GM18520 (cell line): ENCODE results near the gene NCKAP5L.
"Not testable (repeated sequence)": the region's sequence is repeated elsewhere in the genome, so short reads cannot be mapped to it uniquely, and the experiment has no call there.

ENCODE experiments used
- ATAC-seq: cut with Tn5 transposase; IDR thresholded peaks from one replicate; pipeline ENCODE4 v1.9.1; 2021; ENCODE audit not compliant: unreplicated experiment

The NCKAP5L gene

DNA sequence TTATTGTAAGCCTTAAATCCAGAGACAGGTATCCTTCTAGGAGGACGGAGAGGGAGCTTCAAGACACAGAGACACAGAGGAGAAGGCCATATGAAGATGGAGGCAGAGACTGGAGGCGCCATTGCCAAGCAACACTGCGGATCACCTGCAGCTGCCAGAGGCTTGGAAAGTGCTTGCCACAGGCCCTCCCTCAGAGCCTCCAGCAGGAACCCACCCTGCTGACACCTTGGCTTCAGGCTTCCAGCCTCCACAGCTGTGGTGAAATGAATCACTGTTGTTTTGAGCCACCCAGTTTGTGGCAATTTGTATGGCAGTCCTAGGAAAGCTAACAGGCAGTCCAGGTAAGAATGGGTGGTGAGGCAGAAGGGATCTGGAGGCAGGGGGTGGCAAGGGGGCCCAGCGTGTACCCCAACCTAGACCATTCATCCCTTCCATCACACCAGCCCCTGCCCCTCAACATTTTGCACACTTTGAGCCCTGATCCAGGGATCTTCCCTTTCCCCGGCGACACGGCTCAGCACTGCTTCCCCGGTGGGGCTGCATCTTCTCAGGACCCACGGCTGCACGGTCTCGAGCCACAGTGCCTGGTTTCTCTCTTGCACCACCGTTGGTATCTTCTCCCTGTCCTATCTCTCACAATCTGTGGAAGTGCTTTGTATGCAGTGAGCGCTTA is 37.0 kb upstream of the NCKAP5L start:
- ATAC-seq: no peak

GRCh38 chr12:49864798-49865090 is 36.5 kb upstream of the NCKAP5L start:
- ATAC-seq: no peak

GRCh38 chr12:49863946-49864797 is 36.0 kb upstream of the NCKAP5L start:
- no peak for ATAC-seq

DNA sequence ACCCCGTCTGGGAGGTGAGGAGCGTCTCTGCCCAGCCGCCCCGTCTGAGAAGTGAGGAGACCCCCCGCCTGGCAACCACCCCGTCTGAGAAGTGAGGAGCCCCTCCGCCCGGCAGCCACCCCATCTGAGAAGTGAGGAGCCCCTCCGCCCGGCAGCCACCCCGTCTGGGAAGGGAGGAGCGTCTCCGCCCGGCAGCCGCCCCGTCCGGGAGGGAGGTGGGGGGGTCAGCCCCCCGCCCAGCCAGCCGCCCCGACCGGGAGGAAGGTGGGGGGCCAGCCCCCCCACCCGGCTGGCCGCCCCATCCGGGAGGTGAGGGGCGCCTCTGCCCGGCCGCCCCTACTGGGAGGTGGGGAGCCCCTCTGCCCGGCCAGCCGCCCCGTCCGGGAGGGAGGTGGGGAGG is 32.7 kb upstream of the NCKAP5L start:
- ATAC-seq: not testable (repeated sequence)

DNA sequence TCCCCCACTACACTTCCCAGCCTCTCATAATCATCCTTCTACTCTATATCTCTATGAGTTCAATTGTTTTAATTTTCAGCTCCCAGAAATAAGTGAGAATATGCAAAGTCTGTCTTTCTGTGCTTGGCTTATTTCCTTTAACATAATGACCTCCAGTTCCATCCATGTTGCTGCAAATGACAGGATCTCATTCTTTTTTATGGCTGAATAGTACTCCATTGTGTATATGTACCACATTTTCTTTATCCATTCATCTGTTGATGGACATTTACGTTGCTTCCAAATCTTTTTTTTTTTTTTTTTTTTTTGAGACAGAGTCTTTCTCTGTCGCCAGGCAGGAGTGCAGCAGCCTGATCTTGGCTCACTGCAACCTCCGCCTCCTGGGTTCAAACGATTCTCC is 27.7 kb upstream of the NCKAP5L start:
- ATAC-seq: not testable (repeated sequence)

- ATAC-seq: no peak
Observed at GRCh38 chr12:49854976-49855375, 26.8 kb upstream of the NCKAP5L start.

- no peak for ATAC-seq
Observed at GRCh38 chr12:49853671-49854070, 25.5 kb upstream of the NCKAP5L start.

GRCh38 chr12:49847161-49847560 is 18.9 kb upstream of the NCKAP5L start:
- ATAC-seq: no peak

- ATAC-seq: no peak
Observed at GRCh38 chr12:49846032-49846431, 17.8 kb upstream of the NCKAP5L start.

GRCh38 chr12:49843876-49844437 is 15.7 kb upstream of the NCKAP5L start:
- ATAC-seq: no peak

DNA sequence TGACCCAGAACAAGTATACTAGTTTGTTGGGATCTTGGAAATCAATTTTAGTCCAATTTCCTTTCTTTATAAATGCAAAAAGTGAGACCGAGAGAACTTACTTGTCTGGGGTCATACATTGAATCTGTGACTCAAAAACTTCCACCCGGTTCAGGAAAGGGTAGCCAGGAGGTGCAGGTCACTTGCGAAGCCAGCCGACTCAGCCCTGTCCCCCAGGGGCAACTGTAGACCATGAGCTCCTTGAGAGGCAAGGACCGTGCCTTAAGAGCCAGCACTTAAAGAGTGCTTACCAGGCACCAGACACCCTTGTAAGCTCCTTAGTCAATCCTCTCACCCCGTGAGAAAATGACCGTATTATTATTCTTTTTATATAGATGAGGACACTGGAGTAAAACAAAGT is 15.2 kb upstream of the NCKAP5L start:
- no peak for ATAC-seq

DNA sequence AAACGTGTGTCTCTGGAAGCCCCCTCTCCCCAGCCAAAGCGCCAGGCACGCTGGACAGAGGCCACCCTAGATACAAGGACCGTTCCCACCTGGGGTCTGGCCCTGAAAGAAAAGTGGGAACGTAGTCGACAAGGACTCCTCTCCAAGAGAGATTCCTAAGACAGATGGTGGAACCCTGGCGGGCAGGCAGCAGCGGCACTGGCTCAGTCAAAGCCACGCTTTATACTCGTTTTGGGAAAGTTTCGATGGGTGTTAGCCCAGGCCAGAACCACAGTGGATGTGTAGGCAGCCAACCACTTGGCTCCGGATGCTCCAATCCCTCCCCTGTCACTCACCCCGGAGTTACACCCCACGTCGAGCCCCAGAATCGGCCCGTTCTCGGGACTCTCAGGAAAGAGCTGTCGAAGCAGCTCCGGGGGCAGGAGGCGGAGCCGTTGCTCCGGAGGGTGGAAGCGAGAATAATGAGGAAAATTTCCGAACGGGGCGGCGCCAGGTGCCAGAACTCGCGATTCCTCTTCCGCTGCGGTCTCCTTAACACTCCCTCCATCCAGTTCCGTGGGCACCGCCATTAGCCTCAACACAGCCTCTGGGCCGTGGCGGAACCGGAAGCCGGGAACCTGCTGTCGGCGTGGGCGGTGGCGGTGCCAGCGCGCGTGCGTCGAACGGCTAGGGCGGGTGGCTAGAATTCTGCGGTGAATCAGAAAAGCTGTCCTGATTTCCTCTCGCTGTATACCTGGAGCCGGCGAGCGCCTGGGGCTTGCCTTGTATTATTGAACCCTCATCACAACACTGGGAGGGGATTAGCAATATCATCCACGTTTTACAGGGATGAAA is 14.5 kb upstream of the NCKAP5L start, which contains the start of gene BCDIN3D:
TSS of gene BCDIN3D (minus strand) at position 588 of the 834 bp plus-strand sequence. CDS start at position 569, 19 bp downstream.
- ATAC-seq: peak; percentile 75

- ATAC-seq: no peak
Observed at GRCh38 chr12:49838973-49839633, 10.9 kb upstream of the NCKAP5L start.

GRCh38 chr12:49832836-49833421 is 4.7 kb upstream of the NCKAP5L start:
- ATAC-seq: no peak

- ATAC-seq: no peak
Observed at GRCh38 chr12:49831717-49832116, 3.5 kb upstream of the NCKAP5L start.

DNA sequence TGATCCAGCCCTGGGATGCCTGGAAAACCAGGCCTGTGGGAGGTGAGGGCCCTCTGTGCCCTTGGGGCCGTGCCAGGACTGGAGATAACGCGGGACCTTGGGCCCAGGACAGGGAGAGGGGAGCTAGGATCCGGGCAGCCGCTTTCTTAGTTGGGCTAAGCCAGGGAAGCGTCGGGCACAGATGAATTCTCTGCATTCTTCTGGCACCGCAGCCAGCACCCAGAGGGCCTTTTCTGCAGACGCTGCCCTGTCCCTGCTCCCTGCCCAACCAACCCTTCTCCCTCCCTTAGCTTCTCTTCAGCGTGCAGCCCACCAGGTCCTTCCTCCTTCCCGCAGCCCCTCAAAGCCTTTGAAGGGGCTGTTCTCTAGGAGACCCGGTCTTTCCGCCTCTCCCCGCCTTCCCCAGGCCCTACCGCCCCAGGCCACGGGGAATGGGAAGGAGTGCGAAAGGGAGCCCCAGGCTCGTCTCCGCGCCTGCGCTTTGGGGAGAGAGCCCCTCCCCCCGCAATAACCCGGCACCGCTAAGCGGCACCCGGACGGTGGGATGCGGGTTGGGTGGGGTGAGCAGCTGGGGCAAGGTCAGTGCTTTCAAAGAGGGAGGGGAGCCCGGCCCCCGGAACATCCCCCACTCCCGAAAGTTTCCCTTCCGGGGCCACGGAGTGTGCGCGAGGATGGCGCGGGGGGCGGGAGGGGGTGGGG is 663 bp downstream of the NCKAP5L start:
- no peak for ATAC-seq

DNA sequence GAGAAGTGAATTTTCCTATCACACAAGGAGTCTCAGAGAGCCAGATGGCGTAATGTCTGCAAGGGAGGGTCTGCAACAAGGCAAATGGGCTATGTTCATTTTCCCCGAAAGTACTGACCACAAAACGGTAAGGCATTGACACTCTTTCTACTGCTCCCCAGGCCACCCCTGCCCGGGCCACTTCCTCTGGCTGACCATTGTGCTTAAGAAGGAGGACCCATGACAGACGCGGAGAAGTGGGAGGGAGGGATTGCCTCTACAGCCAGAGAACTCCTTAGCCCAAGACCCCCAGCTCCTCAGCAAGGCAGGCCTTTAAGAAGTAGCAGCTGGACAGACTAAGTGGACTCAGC is 1.2 kb downstream of the NCKAP5L start:
- no peak for ATAC-seq

DNA sequence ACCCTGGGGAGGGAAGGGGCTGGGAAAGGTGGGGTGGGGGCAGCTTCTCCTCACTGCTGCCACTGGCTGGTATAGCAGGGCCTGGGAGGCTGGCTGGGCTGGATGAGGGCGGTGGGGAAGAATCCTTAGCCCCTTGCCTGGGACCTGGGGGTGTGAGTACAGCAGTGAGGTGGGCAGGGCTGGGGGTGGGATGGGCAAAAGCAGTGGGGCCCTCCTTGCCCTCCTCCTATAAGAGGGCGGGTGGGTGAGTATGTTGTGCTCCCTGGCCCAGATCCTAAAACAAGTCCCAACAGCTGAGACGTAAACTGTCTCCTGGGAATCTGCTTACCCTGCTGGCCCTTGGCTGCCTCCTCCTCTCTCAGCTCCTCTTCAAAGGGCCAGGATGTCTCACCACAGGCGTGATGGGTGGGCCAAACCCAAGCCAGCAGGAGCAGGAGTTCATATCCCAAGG is 2.2 kb downstream of the NCKAP5L start:
- ATAC-seq: no peak

- no peak for ATAC-seq
Observed at GRCh38 chr12:49825360-49825970, 2.7 kb downstream of the NCKAP5L start.
